Naive B cell (primary cell): ENCODE measurements around the gene COG4. TPM values are rescaled to one million over a fixed set of nuclear protein-coding genes. Genes with fewer than 3 reads are reported as not detected.

Source experiments
- ATAC-seq, 2 donors: fragments of 150-1000 bp; cut with Tn5 transposase; 2 replicates each; pipeline ENCODE4 v1.10.0; 2021; ENCODE audit warnings: low read depth in 2 of 2, mild to moderate bottlenecking in 2 of 2, moderate library complexity in 2 of 2
- DNase-seq: peaks from one replicate; pipeline ENCODE4 v3.0.0; 2022
- H3K27ac Mint-ChIP-seq, 6 donors: one replicate each; pipeline ENCODE4 v1.8.0; 2020 to 2022; ENCODE audit warnings: mild to moderate bottlenecking in 6 of 6, mixed read lengths in 6 of 6, moderate library complexity in 5 of 6, inconsistent platforms in 2 of 6
- H3K27me3 Mint-ChIP-seq, 3 donors: one replicate each; pipeline ENCODE4 v1.8.0; 2021 to 2022; ENCODE audit warnings: mixed read lengths in 3 of 3, mild to moderate bottlenecking in 1 of 3
- H3K36me3 Mint-ChIP-seq, 2 donors: one replicate each; pipeline ENCODE4 v1.8.0; 2020 to 2022; ENCODE audit warnings: mixed read lengths in 2 of 2, inconsistent platforms in 1 of 2, mild to moderate bottlenecking in 1 of 2
- H3K4me1 Mint-ChIP-seq, 3 donors: one replicate each; pipeline ENCODE4 v1.8.0; 2020 to 2022; ENCODE audit warnings: mixed read lengths in 3 of 3, inconsistent platforms in 1 of 3, mild to moderate bottlenecking in 1 of 3, moderate library complexity in 1 of 3
- H3K4me3 Mint-ChIP-seq, 8 donors: one replicate each; pipeline ENCODE4 v1.8.0; 2020 to 2022; ENCODE audit warnings: mild to moderate bottlenecking in 8 of 8, mixed read lengths in 8 of 8, moderate library complexity in 8 of 8, inconsistent platforms in 2 of 8
- H3K9me3 Mint-ChIP-seq, 7 donors: one replicate each; pipeline ENCODE4 v1.8.0; 2020 to 2022; ENCODE audit warnings: mixed read lengths in 7 of 7, mild to moderate bottlenecking in 5 of 7, inconsistent platforms in 2 of 7, moderate library complexity in 1 of 7
- polyA plus RNA-seq, 6 donors: library from polyadenylated mRNA; unstranded; fragments of 300-500 nt; fragmentation: Illumina TruSeq; gene quantifications; one replicate each; pipeline ENCODE4 v1.2.3, GENCODE V29; 2021; ENCODE audit warnings: low read depth in 6 of 6

The COG4 gene
- polyA plus RNA-seq, 6 donors from 2014 or later: 41.7 to 83.4 (median 51.2) TPM

GRCh38 chr16:70437582-70438557 is 85.5 kb downstream of the COG4 start:
- Mint-ChIP-seq H3K27ac (peak overlapping the region; percentile 88 to 96 (median 94)), H3K4me3 (peak overlapping the region; percentile 91 to 99 (median 96)), H3K36me3 (no peaks in the 10 kb centered on the region), H3K9me3 (no peaks in the 10 kb centered on the region), H3K4me1 (peaks cover 38 to 62% (median 52%) of the 10 kb centered on the region in 3 donors), H3K27me3 (no peaks in the 10 kb centered on the region)
- ATAC-seq: no peak
- no peak for DNase-seq

GRCh38 chr16:70437017-70437581 is 86.3 kb downstream of the COG4 start:
- H3K9me3 Mint-ChIP-seq: no peaks in the 10 kb centered on the region
- H3K4me1 Mint-ChIP-seq: peaks cover 44 to 69% (median 60%) of the 10 kb centered on the region in 3 donors
- no peaks in the 10 kb centered on the region for H3K27me3 Mint-ChIP-seq
- H3K4me3 Mint-ChIP-seq: peak overlapping the region; percentile 91 to 99 (median 96)
- H3K36me3 Mint-ChIP-seq: no peaks in the 10 kb centered on the region
- H3K27ac Mint-ChIP-seq: peak overlapping the region in 4 of 6 donors; percentile 58 to 95 (median 90)
- DNase-seq (no peak), ATAC-seq (no peak)

GRCh38 chr16:70434484-70435260 is 88.7 kb downstream of the COG4 start:
- Mint-ChIP-seq H3K9me3 (no peaks in the 10 kb centered on the region), H3K4me3 (peak overlapping the region in 6 of 8 donors; percentile 68 to 86 (median 81)), H3K27ac (peak overlapping the region in 5 of 6 donors; percentile 56 to 99 (median 92)), H3K36me3 (no peaks in the 10 kb centered on the region), H3K27me3 (no peaks in the 10 kb centered on the region), H3K4me1 (peaks cover 56 to 89% (median 76%) of the 10 kb centered on the region in 3 donors)
- ATAC-seq (no peak), DNase-seq (no peak)

- Mint-ChIP-seq H3K27ac (peak overlapping the region; percentile 30 to 99 (median 96)), H3K36me3 (no peaks in the 10 kb centered on the region), H3K9me3 (no peaks in the 10 kb centered on the region), H3K4me1 (peaks cover 56 to 93% (median 77%) of the 10 kb centered on the region in 3 donors), H3K27me3 (no peaks in the 10 kb centered on the region), H3K4me3 (peak overlapping the region; percentile 21 to 86 (median 81))
- no peak for DNase-seq
- no peak for ATAC-seq
These were observed 89.8 kb downstream of the COG4 start for GRCh38 chr16:70433458-70434103.

- DNase-seq (peak; percentile 57), ATAC-seq (peak; percentile 4 to 8)
- H3K36me3 Mint-ChIP-seq: no peaks in the 10 kb centered on the region
- peak overlapping the region; percentile 88 to 99 (median 98) for H3K27ac Mint-ChIP-seq
- H3K4me3 Mint-ChIP-seq: peak overlapping the region; percentile 48 to 87 (median 82)
- peaks cover 55 to 95% (median 78%) of the 10 kb centered on the region in 3 donors for H3K4me1 Mint-ChIP-seq
- H3K27me3 Mint-ChIP-seq: no peaks in the 10 kb centered on the region
- H3K9me3 Mint-ChIP-seq: no peaks in the 10 kb centered on the region
These were observed 90.5 kb downstream of the COG4 start for GRCh38 chr16:70432723-70433457.

- no peak for ATAC-seq
- no peaks in the 10 kb centered on the region for H3K36me3 Mint-ChIP-seq
- peaks cover 55 to 95% (median 78%) of the 10 kb centered on the region in 3 donors for H3K4me1 Mint-ChIP-seq
- peak overlapping the region; percentile 88 to 99 (median 98) for H3K27ac Mint-ChIP-seq
- peak overlapping the region in 7 of 8 donors; percentile 48 to 86 (median 82) for H3K4me3 Mint-ChIP-seq
- DNase-seq: no peak
- no peaks in the 10 kb centered on the region for H3K27me3 Mint-ChIP-seq
- no peaks in the 10 kb centered on the region for H3K9me3 Mint-ChIP-seq
These were observed 91.0 kb downstream of the COG4 start for GRCh38 chr16:70432356-70432722.

- no peaks in the 10 kb centered on the region for H3K9me3 Mint-ChIP-seq
- peak overlapping the region; percentile 35 to 91 (median 75) for H3K4me3 Mint-ChIP-seq
- peaks cover 52 to 86% (median 73%) of the 10 kb centered on the region in 3 donors for H3K4me1 Mint-ChIP-seq
- H3K27ac Mint-ChIP-seq: peak overlapping the region; percentile 98 to 99 (median 99)
- peak; percentile 93 for DNase-seq
- ATAC-seq: peak; percentile 81 to 83
- H3K36me3 Mint-ChIP-seq: no peaks in the 10 kb centered on the region
- H3K27me3 Mint-ChIP-seq: no peaks in the 10 kb centered on the region
These were observed 92.5 kb downstream of the COG4 start for GRCh38 chr16:70430667-70431536.

Other genes with a start within 250 kb of the COG4 start
- gene AARS1, start 234.0 kb downstream of the COG4 start, polyA plus RNA-seq: 10 to 100 TPM; 24.6 to 42.7 (median 28.8) TPM
- 10 to 100 TPM; 33.8 to 54.6 (median 37.8) TPM for gene DDX19B, start 224.4 kb downstream of the COG4 start, polyA plus RNA-seq
- 10 to 100 TPM; 30.4 to 45.7 (median 38.0) TPM for gene DDX19A, start 176.7 kb downstream of the COG4 start, polyA plus RNA-seq
- 10 to 100 TPM; 12.7 to 28.7 (median 22.3) TPM for gene ST3GAL2, start 84.5 kb downstream of the COG4 start, polyA plus RNA-seq
- gene FCSK, start 69.0 kb downstream of the COG4 start, polyA plus RNA-seq: 1 to 10 TPM; 2.5 to 5.8 (median 4.7) TPM
- gene SF3B3, start 262 bp upstream of the COG4 start, polyA plus RNA-seq: 100 to 1,000 TPM in 1 of 6 donors, 10 to 100 TPM in 5; 29.3 to 136 (median 74.0) TPM
- not detected for gene IL34, start 123.0 kb upstream of the COG4 start, polyA plus RNA-seq
- gene MTSS2, start 162.5 kb upstream of the COG4 start, polyA plus RNA-seq: not detected